Colonic mucosa (tissue), 4 donors: ENCODE data around the gene MYO10. TPM values are rescaled to one million over a fixed set of nuclear protein-coding genes. Genes with fewer than 3 reads are reported as not detected.
"Not testable (repeated sequence)": the region's sequence is repeated elsewhere in the genome, so short reads cannot be mapped to it uniquely, and the experiment has no call there.

Experiments
- DNase-seq: peaks from one replicate; pipeline ENCODE4 v3.0.0-alpha.2; 2020
- H3K27ac ChIP-seq: fragments of 200-600 bp; one replicate; pipeline ENCODE4 v1.8.0; 2021
- H3K27me3 ChIP-seq: fragments of 200-600 bp; one replicate; pipeline ENCODE4 v1.8.0; 2021
- H3K36me3 ChIP-seq: fragments of 200-600 bp; one replicate; pipeline ENCODE4 v1.8.0; 2021
- H3K4me1 ChIP-seq: fragments of 200-600 bp; one replicate; pipeline ENCODE4 v1.8.0; 2021; ENCODE audit warnings: mild to moderate bottlenecking
- H3K4me3 ChIP-seq: fragments of 200-600 bp; one replicate; pipeline ENCODE4 v1.8.0; 2021
- H3K9ac ChIP-seq, 2 donors: one replicate each; pipeline ENCODE4 v1.7.0; 2013; ENCODE audit warnings: control low read depth in 2 of 2, low read depth in 2 of 2, low read length in 2 of 2
- H3K9me3 ChIP-seq: fragments of 200-600 bp; one replicate; pipeline ENCODE4 v1.8.0; 2021
- intact Hi-C: fragments of 100-400 bp; cut with DNase I; formaldehyde crosslinking; loops from one replicate; pipeline ENCODE4 v1.14.1; 2022
- total RNA-seq, 2 donors: library from RNA; stranded (reverse); fragmentation: NEBNext Ultra II Directional in 1 of 2; extraction: Animal tissue kit (Norgen Biotek cat#: 25700) in 1 of 2; gene quantifications; one replicate each; pipeline ENCODE4 v1.2.1, GENCODE V29; 2021
- TF ChIP-seq, protein P1 (sequence below): fragments of 200-600 bp; IDR thresholded peaks from one replicate; pipeline ENCODE4 v1.8.0; 2022; ENCODE audit warnings: antibody characterized with exemption, mild to moderate bottlenecking
- donor health status: healthy.
- donor health status: DM: no; HTN: no; CAD: no.
- donor health status: DM: no; HTN: no; CAD: no.

MYO10 gene
- 10 to 100 TPM; 57.9 to 61.9 TPM for total RNA-seq

DNA sequence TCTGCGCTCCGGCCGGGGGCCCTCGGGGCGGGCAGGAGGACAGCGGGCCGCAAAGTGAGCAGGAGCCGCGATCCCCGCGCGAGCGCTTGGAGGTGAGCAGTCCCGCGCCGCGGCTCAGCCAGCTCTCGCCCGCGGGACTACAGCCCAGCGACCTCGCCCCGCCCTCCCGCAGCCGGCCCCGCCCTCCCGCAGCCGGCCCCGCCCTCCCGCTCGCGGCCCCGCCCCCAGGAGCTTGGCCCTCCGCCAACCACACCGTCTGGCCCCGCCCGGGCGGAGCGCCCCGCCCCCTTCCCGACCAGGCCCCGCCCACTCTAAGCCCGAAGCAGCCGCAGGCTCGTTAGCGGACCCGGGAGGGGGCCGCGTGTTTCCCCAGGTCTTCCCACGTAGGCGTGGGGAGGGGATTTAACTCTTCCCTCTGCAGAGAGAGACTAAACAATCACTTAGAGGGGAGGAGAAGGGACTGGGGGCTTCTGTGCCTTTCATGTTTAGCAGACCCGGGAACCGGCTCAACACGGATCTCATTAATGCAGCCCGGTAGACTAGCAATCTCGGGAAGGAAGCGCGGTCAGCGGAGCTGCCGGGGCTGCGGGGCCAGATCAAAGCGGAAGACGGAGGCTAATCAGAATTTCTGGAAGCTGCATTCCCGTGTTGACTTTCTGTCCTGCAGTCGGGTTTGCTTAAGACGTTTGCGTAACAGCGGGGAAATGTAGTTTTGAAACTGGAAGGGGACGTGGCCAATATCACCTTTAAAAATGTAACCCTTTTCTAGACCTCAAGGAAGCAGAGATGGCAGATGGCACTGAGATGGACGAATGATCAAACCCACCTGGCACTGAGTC lies at the start of gene MYO10:
TSS of gene MYO10 (minus strand) at position 139 of the 839 bp plus-strand sequence. CDS start 480 bp downstream, outside the sequence.
- H3K36me3 ChIP-seq, result no peaks in the 10 kb centered on the region
- no peaks in the 10 kb centered on the region for H3K4me1 ChIP-seq
- TF ChIP-seq, protein P1, sequence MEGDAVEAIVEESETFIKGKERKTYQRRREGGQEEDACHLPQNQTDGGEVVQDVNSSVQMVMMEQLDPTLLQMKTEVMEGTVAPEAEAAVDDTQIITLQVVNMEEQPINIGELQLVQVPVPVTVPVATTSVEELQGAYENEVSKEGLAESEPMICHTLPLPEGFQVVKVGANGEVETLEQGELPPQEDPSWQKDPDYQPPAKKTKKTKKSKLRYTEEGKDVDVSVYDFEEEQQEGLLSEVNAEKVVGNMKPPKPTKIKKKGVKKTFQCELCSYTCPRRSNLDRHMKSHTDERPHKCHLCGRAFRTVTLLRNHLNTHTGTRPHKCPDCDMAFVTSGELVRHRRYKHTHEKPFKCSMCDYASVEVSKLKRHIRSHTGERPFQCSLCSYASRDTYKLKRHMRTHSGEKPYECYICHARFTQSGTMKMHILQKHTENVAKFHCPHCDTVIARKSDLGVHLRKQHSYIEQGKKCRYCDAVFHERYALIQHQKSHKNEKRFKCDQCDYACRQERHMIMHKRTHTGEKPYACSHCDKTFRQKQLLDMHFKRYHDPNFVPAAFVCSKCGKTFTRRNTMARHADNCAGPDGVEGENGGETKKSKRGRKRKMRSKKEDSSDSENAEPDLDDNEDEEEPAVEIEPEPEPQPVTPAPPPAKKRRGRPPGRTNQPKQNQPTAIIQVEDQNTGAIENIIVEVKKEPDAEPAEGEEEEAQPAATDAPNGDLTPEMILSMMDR, result no peak
- H3K9ac ChIP-seq, result peak within 1 kb of the TSS; percentile 81 to 90
- no peaks in the 10 kb centered on the region for H3K27me3 ChIP-seq
- peak; percentile 91 for DNase-seq
- peak within 1 kb of the TSS; percentile 80 for H3K27ac ChIP-seq
- intact Hi-C loops, result loop anchor here (5.0 to 10.0 kb wide), 4 partner anchors 92 to 251 kb away; no protein-coding TSS in a partner anchor
- peak within 1 kb of the TSS; percentile 76 for H3K4me3 ChIP-seq
- H3K9me3 ChIP-seq, result no peaks in the 10 kb centered on the region

DNA sequence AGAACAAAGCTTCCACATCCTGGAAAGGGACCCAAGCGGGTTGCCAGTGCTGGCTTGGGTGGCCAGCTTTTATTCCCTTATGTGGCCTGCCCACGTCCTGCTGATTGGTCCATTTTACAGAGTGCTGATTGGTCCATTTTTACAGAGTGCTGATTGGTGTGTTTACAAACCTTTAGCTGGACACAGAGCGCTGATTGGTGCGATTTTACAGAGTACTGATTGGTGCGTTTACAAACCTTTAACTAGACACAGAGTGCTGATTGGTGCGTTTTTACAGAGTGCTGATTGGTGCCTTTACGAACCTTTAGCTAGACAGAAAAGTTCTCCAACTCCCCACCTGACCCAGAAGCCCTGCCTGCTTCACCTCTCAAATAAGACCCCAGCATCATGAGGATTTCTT lies 49.2 kb upstream of the MYO10 start:
- H3K27me3 ChIP-seq, H3K4me3 ChIP-seq, H3K4me1 ChIP-seq, H3K9me3 ChIP-seq, H3K27ac ChIP-seq, intact Hi-C loops, DNase-seq, H3K9ac ChIP-seq, H3K36me3 ChIP-seq: not testable (repeated sequence)

DNA sequence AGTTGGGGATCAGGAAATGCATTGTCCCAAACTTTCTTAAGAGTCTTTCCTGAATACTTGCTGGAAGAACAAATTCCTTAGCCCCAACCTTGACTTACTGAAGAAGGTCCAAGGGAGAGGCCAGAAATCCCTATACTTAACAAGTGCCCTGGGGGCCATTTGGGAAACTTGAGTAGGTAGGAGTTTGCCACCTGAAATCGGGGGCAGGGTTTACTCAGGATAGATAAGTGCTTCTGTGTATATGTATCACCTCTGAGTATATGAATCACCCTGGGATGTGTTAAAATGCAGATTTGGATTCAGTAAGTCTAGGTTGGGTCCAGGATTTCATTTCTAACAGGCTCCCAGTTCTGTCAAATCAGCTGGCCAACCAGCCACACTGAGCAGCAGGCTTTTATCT lies 47.9 kb upstream of the MYO10 start:
- H3K4me1 ChIP-seq, result no peaks in the 10 kb centered on the region
- H3K9ac ChIP-seq, result no peak overlapping the region
- H3K27ac ChIP-seq, result no peak overlapping the region
- H3K27me3 ChIP-seq, result no peaks in the 10 kb centered on the region
- intact Hi-C loops, result no loop called here
- no peaks in the 10 kb centered on the region for H3K36me3 ChIP-seq
- TF ChIP-seq, protein P1, result no peak
- no peaks in the 10 kb centered on the region for H3K9me3 ChIP-seq
- no peak for DNase-seq
- H3K4me3 ChIP-seq, result no peak overlapping the region

DNA sequence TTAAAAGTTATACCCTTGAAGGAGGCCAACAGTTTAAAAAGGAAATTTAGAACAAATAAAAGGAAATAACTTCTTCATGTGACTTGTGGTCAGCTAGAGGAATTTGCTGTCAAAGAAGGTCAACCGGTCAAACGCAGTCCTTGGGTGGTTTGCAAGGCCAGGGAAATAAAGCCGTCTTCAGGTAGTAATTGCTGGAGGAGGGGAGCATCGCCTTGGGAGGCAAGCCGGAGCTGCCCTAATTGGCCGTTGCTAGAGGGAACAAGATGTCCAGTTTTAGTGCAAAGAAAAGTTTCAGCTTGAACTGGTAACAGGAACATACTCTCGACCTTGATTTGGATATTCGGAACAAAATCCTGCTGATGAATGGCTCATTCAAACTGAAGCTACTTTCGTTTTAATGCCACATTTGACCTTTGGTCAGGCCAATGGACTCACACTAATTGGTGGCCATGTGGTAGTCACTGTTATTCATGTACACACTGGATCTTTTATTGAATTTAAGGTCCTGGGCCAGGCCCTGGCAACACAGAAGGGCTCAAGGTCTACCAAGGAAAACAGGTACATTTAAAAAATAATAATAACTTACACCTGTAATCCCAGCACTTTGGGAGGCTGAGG lies 47.0 kb upstream of the MYO10 start:
- DNase-seq, result no peak
- TF ChIP-seq, protein P1, result no peak
- Histone ChIP-seq H3K36me3 (no peaks in the 10 kb centered on the region), H3K4me1 (no peaks in the 10 kb centered on the region), H3K9me3 (no peaks in the 10 kb centered on the region), H3K9ac (no peak overlapping the region), H3K4me3 (no peak overlapping the region), H3K27ac (no peak overlapping the region), H3K27me3 (no peaks in the 10 kb centered on the region)
- intact Hi-C loops, result no loop called here

DNA sequence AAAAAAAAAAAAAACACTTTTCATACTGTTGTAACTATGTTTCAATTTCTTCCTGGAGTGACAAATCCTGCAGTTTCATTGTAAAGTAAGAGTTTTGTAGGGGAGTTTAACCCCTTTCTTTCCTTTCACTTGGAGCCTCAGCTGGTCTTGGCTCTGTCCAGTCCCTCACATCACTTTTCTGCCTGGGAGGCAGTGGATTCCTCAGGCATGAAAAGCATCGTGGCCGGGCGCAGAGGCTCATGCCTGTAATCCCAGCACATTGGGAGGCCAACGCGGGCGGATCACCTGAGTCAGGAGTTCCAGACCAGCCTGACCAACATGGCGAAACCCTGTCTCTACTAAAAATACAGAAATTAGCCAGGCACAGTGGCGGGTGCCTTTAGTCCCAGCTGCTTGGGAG lies 45.6 kb upstream of the MYO10 start:
- Histone ChIP-seq H3K27me3 (no peaks in the 10 kb centered on the region), H3K9ac (no peak overlapping the region), H3K36me3 (no peaks in the 10 kb centered on the region), H3K9me3 (no peaks in the 10 kb centered on the region), H3K4me3 (no peak overlapping the region), H3K4me1 (no peaks in the 10 kb centered on the region), H3K27ac (no peak overlapping the region)
- DNase-seq, result no peak
- TF ChIP-seq, protein P1, result no peak
- intact Hi-C loops, result no loop called here

DNA sequence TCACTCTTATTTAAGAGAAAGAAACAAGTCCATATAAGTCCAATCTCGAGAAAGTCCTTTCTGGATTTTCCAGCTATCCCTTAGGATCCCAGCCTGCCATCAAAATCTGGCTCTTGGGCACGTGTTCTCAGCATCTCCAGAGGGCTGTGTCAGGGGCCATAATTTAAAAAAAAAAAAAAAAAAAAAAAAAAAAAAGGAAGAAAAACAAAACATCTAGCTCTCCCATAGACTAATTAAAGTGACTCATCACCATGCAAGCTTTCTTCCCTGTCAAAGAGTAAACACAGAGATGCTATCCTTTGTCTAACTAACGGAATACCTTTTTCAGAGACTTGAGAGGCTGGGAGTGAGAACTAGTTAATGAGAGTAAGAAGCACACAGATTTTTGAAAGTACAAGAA lies 44.9 kb upstream of the MYO10 start:
- Histone ChIP-seq H3K27me3 (no peaks in the 10 kb centered on the region), H3K9ac (no peak overlapping the region), H3K27ac (no peak overlapping the region), H3K36me3 (no peaks in the 10 kb centered on the region), H3K9me3 (no peaks in the 10 kb centered on the region), H3K4me3 (no peak overlapping the region), H3K4me1 (no peaks in the 10 kb centered on the region)
- TF ChIP-seq, protein P1, result no peak
- no peak for DNase-seq
- intact Hi-C loops, result no loop called here
